ENCODE data around the gene TMEM163.

The TMEM163 gene

DNA sequence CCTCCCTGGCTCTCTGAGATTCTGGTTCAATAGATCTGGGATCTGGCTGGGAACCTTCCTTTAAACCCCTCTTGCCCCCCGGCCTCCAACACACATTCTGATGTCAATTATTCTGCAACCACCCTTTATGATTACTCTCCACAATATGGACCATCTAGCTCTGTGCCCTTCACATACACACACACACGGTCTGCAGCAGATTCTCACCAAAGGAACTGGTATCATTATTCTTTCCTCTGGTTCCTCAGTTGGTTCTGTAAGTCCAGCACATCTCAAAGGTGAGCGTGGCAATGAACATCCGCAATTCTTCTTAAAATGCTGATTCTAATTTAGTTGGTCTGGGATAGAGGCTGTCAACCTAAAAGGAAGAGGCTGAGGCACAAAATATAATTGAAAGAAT, 2.8 kb upstream of the TMEM163 start:
- DNase-seq, result no peak

DNA sequence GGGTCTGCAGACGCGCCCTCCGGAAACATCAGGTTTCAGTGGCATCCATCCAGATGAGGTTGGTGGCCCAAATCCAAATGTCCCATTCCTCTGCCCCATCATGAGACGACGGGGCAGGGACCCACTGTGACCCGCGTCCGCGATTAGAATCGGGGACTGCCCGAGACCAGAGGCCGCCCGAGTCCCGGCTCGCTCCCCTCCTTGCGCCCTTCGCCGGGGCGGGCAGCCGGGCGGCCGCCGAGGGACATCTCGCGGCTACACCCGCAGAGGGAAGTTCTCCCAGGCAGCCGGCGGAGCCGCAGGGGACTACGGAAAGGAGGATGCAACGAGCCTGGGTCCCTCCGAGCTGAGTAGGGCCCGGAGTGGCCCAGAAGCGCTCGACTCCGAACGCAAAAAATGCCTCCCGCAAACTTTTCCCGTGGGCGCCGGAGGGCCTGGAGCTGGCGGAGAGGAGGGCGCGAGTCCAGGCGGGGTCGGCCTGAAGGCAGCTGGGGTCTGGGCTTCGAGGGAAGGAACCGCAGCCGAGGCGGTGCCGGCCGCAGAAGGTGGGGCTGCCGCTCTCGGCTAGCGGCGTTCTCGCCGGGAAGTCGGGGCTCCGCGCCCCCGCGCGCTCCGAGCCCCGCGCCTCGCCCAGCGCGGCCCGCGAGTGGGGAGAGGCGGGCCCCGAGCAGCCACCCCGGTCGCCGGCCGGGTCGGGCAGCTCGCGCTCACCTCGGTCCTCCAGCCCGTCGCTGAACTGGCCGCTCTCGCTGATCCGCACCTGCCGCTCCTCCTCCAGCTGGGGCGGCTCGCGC, 580 bp downstream of the TMEM163 start:
- DNase-seq, result peak; percentile 12

DNA sequence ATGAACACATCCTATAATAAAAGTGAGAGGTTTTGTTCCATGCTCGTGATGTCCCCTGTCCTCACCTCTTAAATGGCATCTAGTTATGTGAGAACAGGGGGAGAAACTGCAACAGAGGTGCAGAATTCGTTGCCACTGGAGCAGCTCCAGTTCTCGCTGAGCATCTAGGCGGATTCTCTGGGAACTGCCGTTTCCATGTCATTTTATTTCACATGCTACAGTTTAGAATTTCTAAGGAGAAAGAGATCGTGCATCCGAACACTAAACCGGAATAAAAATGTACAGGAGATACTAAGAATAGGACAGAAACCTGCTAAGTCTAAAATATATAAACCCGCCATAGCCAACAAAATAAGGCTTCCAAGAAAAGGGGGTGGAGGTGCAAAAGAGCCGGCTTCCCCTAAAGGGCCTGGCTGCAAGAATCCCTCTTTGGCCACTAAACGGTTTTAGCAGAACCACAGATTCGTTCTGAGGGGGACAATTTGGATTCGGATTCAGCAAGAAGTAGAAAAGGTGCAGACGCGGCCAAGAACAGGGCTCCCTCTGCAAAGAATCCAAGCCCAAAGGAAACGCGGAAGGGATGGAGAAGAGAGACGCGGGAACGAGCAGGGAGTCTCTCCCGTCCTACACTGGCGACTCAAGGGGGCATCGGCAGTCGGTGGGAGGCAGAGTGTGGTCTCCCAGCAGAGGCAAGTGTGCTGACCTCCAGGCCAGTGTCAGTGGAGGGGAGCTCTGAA, 1.3 kb downstream of the TMEM163 start:
- no peak for DNase-seq

DNA sequence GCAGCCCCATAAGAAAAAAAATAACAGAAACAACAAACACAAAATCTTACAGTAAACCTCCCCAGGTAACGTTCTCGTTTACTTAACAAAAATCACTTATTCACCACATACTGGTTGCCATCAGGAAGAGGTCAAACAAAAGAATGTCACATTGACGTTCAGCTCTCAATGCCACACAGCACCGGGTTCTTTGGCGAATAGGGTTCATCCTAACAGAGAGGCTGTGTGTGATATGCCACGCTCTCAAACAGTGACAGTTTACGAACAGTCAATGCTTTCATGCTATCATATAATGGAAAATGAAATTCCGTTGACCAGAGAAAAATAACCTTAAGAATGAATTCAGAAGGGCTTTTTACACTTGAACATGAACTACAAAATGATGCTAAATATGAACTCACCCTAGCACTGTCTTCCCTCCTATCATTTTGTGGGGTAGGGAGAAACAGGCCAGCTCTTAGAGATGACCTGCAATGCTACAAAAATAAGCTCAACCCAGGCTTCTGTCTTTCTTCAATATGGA, 2.0 kb downstream of the TMEM163 start:
- no peak for DNase-seq

DNA sequence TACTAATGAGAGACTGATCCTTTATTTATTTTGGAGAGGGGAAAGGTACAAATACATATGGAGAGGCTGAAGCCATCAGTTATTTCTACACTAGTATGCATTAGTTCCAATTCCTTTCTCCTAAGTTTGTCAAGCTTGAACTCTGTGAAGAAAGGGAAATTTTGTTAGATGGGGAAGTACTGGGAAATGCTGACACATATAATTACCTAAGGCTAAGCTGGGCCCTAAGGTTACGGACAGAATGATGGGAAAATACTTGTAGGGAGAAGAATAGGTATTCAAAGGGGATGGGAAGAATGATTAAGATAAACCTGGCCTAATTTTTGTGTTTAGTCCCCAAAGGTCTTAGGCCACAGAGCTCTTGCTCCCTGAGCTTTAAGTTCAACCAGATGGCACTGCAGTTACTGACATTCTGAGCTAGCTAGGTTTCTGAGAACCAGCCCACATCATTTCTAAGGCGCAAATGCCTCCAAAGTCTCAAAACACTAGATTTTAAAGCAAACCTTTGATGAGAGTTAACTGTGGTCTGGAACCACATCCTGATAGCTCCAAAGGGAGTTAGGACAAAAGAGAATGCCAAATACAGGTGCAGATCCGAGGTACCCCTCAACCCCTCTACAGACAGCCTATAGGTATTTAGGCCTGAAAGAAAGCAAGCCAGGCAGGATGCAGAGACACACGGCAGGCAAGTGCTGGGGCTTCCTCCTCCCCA, 2.7 kb downstream of the TMEM163 start:
- no peak for DNase-seq

DNA sequence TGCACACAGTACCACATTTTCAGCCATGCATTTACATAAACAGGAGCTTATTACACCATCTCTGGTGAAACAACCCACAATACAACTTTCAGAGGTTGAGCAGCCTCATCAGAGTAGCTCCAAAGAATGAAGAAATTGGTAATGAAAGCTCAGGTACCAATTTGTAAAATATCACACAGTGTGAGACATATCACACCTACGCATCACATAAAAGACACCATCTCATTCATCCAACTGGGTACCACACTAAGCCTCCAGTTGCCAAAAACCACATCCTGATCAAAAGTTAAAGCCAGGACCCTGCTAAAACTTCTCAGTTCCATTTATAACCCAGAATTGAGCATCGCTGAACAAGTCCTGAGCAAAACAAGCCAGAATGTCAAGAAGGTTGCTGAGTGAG, 4.6 kb downstream of the TMEM163 start:
- DNase-seq, result peak; percentile 13

DNA sequence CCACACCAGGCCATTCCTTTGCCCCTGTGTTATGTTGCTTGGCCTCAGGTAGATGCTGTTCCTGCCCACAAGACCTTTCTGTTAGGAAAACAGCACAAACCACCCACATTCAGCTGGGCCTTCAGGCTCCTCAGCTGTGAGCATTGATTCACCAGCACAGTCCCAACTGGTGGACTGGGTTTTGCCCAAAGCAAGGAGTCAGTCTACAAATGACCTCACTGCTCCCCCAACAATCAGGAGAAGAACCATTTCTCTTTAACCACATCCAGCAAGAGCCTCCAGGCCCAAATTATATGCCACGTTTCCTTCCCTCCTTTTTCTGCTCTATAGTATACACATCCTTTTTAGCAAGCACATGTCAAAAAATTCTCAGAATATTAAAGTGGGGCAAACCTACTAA, 5.2 kb downstream of the TMEM163 start:
- DNase-seq, result no peak

DNA sequence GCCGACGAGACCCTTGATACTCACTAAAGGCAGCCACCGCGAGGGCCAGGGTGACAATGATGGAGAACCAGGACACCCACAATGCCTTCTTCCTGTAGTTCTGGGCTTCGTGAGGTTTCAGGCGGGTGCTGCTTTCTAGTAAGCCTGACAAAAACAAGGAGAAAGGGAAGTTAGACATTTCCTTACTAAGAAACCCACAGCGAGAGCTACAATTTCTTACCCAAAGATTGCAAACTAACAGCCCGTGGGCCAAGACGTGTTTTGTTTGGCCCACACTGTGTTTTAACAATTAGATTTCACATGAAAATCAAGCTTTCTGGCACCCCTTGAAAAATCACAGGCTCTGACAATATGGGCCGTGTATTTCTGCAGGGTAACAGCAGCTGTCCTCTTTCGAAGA, 5.6 kb downstream of the TMEM163 start:
- DNase-seq, result no peak

DNA sequence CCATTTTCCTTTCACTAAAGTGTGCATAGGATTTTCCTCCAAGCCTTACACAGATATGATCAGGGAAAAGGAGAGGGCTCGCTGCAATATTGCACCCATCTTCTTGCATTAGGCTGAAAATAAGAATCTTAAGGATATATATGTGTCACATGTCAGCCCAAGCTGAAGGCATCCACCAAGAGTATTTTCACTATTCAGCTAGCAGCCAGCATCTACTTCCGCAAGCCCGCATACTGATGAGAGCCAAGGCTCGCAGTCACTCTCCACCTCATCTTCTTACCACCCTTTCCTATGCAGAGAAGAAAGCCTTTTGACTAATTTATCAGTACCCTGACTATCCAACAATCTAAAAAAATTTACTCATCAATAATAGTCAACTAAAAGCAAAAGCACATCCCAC, 6.1 kb downstream of the TMEM163 start:
- DNase-seq, result no peak

DNA sequence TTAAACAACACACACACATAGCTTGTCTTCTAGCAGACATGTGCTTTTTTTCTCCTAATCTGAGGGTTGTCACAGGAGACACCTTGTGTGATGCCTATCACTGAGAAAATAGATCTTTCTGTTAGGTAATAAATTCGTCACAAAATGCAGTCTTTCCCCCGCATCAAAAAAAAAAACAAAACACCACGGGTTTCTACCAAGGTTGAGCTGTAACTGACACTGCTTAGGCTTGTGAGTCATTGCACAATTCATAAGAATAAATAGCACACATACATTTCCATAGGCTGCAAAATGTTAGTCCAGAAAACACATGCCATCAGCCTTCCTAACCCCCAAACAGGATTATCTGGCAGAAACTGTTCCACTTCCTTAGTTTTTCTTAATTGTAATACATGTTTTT, 6.5 kb downstream of the TMEM163 start:
- no peak for DNase-seq

DNA sequence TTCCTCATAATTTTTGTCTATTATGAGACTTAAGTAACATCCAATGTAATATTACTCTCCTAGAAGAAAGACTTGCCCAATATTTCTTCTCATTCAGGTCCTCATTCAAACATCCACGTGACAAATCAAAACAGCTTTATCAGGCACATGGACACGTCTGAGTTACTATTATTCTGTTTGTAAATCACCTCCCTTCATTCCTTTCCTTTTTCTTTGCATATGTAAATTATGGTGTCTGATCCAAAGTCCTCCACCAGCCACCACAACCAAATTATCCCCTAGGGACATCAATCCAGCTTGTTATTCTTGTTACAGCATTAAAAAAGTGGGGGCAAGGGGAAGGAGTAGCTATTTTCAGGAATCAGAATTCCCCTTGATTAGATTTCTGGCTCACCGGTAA, 7.1 kb downstream of the TMEM163 start:
- DNase-seq, result no peak

DNA sequence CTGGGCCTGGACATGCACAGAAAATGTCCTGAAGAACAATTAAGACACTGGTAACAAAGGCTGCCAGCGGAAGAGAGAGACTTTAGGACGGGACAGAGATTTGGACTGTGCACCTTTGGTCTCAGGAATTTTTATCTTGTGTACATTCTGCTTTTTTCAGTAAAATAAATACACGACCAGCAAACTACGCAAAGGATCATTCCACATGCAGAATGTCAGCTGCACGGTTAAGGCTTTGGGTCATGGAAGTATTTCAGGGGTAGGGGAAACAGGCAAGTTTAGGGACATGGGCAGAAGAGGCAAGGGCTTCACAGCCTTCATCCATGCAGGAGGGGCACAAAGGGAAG, 11.5 kb downstream of the TMEM163 start:
- no peak for DNase-seq

DNA sequence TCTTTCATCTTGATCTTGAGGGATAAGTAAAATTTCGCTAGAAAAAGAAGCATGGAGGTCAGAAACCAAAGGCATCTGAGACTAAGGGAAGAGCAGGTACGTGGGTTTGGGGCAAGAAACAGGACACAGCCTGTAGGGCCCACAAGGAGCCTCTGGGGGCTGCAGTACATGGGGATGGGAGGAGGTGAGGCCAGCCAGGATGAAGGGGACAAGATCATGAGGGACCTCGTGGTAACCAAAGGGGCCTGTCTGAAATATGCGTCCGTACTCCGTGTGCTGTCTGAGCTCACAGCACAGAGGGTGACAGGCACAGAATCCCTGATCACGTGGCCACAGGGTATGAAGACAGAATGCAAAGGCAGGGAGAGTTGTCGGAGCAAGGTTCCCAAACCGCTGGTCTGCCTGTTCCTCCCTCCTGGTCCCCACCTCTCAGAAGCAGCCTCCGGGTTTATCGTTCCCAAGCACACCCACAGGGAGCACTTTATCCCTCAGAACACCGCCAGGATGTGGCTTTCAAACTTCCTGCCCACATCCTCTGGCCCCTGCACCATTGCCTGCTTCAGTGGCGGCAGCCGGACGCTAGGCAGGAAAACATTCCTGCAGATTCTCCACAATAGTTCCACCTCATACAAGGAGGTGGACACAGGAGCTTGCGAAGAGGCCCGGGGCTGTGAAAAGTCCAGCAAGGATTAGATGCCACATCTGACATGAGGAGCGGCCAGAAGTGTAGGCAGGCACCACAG, 12.0 kb downstream of the TMEM163 start:
- no peak for DNase-seq

DNA sequence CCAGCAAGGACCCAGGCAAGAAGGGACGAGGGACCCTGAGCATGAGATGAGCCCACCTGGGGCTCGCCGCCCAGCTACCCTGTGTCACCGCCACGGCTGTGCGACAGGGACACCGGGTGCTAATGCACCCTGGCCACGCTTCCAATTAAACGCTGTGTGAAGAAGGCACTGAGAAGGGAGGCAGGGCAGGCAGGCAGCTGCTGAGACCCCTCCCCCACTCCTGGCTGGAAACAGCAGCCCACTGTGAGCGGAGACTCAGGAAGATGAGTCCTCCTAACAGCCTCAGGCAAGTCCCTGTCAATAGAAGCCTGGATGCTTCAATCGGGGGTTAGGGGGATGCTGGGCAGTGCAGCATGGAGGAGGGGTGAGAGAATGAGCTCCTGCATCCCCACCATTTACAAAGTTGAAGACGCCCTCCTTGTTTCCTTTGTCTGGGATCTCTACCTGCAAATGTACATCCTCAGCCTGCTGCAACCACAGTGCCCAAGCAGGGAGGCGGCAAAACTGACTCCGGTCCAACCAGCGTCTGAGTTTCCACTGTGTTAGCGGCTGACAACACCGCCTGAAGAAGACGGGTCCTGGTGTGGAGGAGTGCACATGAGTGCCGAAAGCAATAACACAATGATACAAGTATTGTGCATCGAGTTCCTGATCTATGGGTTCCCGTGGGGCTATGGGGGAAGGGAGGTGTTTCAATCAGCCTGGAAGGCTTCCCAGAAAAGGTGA, 12.8 kb downstream of the TMEM163 start:
- DNase-seq, result no peak

DNA sequence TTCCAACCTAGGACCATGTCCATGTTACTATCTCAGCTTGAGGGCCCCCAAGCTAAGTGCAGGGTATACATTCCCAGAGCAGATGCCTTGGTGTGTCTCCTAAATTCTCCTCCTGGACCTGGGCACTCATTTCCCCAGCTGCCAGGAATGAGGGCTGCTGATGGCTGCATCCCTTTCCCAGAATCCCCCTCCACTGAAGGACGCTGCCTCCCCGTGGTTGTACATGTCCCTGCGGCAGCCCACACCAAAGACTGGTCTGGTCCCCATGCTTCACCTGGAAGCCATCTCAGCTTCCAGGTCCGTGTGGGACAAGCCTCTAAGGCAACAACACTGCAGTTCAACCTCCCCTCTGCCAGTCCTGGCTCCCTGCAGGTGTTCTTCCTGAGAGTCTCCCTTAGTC, 14.6 kb downstream of the TMEM163 start:
- DNase-seq, result no peak

DNA sequence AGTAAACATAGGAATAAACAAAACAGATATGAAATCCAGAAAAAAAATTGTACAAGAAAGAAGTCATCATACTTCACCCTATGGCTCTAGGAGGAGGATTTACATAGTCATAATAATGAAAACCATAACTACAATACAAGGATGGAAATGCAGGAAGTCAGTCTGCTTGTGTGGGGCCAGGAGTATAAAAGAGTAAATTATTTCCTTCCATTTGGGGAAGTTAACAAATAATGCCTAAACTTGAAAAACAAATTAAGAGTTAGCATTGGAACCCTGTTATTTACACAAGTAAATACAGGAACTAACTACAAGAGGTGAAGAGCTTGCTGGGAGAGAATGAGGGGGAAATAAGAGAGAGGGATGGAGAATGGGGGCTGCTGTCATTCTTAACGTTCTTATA, 15.4 kb downstream of the TMEM163 start:
- DNase-seq, result no peak

DNA sequence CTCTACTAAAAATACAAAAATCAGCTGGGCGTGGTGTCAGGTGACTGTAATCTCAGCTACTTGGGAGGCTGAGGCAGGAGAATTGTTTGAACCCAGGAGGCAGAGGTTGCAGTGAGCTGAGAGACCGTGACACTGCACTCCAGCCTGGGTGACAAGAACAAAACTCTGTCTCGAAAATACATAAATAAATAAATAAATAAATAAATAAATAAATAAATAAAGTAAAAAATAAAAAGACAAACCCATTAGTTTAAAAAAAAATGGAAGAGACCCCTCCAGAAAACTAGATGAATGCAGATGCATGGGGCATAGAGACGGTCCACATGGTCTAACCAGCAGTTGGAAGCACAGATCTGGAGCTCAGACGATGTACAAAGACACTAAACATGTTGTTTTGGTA, 18.1 kb downstream of the TMEM163 start:
- DNase-seq, result no peak

DNA sequence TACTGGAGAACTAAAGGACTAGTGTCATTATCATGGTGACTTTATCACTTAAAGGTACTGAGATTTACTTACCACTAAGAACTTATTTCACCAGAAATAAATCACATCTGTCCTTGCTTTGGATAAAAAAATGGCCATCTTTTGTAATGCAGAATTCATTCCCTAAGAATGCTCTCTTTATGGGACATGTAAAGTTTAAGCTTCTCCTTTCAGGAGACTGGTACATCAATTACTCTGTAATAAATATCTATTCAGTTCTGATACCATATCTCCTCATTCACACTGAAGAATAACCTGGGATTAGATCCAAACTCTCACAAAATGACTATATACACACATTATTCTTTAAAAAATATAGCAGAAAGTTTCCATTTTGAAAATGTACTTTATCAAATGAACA, 24.4 kb downstream of the TMEM163 start:
- no peak for DNase-seq

DNA sequence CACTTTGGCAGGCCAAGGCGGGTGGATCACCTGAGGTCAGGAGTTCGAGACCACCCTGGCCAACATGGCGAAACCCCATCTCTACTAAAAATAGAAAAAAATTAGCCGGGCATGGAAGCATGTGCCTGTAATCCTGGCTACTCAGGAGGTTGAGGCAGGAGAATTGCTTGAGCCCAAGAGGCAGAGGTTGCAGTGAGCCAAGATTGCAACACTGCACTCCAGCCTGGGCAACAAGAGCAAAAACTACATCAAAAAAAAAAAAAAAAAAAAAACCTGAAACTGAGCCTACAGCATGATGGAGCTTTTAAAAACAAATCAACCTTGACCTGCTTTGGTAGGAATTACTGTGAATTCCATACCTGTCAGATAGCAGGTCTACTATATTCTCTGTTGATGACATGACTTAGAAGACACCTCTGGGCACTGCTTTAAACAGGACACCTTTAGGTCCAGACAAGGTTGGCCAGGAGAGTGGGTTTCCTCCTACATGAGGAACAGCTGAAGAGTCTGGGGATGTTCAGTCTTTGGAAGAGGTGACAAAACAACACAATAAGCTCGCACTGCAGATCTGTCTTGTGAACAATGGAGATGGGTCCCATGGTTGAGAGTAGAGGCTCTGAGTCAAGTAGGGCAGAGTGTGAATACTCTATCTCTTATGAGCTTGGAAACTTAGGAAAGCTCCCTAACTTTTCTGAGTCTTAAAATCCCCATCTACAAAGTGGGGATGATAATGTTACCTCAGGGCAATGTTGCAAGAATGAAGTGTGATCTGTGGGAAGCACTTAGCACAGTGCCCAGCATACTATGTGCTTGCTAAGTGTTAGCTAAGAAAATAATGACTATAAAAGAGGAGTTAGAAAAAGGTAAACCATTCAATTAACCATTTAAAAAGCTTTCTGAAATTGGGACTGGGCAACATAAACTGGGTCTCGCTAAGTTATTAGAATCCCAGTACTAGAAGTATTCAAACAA, 25.2 kb downstream of the TMEM163 start:
- DNase-seq, result no peak

DNA sequence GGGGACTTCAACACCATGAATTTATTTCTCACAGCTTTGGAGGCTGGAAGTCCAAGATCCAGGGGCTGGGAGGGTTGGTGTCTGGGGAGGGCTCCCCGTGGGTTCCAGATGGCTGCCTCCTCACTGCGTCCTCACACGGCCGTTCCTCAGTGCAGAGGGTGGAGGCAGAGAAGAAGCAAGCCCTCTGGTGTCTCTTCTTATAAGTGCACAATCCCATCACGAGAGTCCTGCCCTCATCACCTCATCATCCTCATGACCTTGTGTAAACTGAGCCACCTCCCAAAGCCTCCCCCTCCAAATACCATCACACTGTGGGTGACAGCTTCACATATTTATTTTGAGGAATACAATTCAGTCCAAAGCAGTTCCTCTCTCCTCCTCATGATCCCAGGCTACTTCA, 26.3 kb downstream of the TMEM163 start:
- DNase-seq, result no peak

DNA sequence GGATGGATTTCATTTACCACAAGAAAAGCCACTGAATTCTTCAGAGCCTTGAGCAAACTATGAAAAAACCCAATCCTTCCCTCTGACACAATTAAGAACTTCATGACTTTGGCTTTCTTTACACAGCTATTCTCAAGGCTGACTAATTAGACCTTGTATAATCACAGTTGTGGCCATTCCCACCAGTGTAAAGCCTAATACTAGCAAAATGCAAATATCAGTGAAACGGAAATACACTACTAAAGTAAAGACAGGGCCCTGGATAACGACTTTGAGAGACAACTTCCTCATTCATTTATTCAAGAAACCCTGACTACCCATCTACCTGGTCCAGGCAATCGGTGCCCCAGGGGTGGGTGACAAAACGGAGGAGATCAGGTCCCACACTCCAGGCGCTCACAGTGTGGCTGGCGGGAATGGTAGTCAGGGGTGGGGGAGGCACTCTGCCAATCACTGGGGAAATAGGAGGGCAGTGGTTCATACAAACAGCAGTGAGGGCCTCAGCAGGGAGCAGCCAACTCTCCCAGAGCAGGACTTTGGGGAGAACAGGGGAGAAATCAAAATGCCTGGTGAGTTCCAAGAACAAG, 28.1 kb downstream of the TMEM163 start:
- DNase-seq, result no peak

Data from activated CD4-positive, alpha-beta T cell treated with anti-CD3 and anti-CD28 coated beads for 48 hours (primary cell).